C4-2B (cell line): ENCODE measurements around the gene FBXW4.

Experiments used
- H3K27ac ChIP-seq: fragments of 450-650 bp; 2 replicates; pipeline ENCODE4 v1.5.1; 2017
- ZFX ChIP-seq: fragments of 450-650 bp; IDR thresholded peaks from 2 replicates; pipeline ENCODE4 v1.6.1; 2017
- TF ChIP-seq, protein P1 (sequence below): fragments of 450-650 bp; conservative IDR thresholded peaks from 2 replicates; pipeline ENCODE4 v1.5.1; 2017; ENCODE audit warnings: mild to moderate bottlenecking

Gene FBXW4

DNA sequence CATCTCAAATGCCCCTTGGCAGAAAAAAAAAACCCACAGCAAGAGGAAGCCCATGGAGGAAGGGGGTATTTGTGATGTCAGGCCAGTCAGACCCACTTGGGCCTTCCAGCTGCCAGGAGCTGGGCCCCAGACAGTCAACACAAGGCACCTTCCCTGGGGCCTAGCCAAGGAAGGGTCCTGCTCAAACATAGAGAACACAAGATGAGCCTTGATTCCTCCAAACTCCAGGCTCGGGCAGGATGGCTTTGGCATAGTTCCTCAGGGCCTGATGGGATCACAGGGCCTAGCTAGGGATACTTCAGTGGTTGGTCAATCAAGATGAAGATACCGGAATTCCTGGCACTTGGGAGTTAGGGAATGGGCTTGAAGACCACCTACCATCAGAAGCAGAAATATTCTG is 76.1 kb downstream of the FBXW4 start:
- TF ChIP-seq ZFX, result no peak
- TF ChIP-seq, protein P1, sequence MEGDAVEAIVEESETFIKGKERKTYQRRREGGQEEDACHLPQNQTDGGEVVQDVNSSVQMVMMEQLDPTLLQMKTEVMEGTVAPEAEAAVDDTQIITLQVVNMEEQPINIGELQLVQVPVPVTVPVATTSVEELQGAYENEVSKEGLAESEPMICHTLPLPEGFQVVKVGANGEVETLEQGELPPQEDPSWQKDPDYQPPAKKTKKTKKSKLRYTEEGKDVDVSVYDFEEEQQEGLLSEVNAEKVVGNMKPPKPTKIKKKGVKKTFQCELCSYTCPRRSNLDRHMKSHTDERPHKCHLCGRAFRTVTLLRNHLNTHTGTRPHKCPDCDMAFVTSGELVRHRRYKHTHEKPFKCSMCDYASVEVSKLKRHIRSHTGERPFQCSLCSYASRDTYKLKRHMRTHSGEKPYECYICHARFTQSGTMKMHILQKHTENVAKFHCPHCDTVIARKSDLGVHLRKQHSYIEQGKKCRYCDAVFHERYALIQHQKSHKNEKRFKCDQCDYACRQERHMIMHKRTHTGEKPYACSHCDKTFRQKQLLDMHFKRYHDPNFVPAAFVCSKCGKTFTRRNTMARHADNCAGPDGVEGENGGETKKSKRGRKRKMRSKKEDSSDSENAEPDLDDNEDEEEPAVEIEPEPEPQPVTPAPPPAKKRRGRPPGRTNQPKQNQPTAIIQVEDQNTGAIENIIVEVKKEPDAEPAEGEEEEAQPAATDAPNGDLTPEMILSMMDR, result no peak
- H3K27ac ChIP-seq, result no peak overlapping the region

- TF ChIP-seq, protein P1, result no peak
- no peak for TF ChIP-seq ZFX
- peak overlapping the region; percentile 67 for H3K27ac ChIP-seq
Measured at GRCh38 chr10:101617824-101618568, 77.0 kb downstream of the FBXW4 start.

- TF ChIP-seq ZFX, result no peak
- TF ChIP-seq, protein P1, result no peak; the same call in 1 of the 2 replicates
- H3K27ac ChIP-seq, result peak overlapping the region; percentile 67
Measured at GRCh38 chr10:101617102-101617823, 77.7 kb downstream of the FBXW4 start.

DNA sequence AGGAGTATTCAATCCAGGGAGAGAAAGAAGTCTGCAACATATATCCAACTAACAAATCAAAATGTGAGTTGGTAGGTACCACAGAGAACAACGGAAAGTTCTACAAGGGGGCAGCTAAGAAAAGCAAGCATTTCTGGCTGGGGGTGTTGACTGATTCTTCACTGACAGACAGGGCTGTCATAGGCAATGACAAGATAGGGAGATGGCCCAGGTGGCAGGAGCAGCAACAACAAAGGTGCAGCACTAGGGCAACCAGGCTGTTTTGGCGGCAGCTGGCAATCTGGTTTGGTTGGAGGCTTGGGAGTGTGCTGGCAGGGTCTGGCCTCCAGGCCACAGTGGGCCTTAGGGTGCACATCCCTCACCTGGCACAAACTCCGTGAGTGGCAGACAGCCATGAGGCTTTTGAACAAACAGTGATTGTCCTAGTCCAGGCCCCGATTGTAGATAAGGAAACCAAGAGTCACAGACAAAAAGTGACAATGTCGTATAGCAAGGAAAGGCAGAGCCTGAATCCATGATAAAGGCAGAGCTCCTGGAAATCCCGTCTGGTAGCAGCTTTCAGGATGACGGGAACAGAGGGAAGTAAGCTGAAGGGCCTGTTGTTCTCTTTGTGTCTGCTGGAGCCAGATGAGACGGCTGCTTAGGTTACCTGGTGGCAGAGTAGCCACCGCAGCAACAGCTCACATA is 78.4 kb downstream of the FBXW4 start:
- H3K27ac ChIP-seq, result peak overlapping the region; percentile 67
- TF ChIP-seq, protein P1, result no peak
- TF ChIP-seq ZFX, result peak; percentile 35; the same call in 1 of the 2 replicates

- peak overlapping the region; percentile 67 for H3K27ac ChIP-seq
Measured at GRCh38 chr10:101615525-101616116, 79.3 kb downstream of the FBXW4 start.

DNA sequence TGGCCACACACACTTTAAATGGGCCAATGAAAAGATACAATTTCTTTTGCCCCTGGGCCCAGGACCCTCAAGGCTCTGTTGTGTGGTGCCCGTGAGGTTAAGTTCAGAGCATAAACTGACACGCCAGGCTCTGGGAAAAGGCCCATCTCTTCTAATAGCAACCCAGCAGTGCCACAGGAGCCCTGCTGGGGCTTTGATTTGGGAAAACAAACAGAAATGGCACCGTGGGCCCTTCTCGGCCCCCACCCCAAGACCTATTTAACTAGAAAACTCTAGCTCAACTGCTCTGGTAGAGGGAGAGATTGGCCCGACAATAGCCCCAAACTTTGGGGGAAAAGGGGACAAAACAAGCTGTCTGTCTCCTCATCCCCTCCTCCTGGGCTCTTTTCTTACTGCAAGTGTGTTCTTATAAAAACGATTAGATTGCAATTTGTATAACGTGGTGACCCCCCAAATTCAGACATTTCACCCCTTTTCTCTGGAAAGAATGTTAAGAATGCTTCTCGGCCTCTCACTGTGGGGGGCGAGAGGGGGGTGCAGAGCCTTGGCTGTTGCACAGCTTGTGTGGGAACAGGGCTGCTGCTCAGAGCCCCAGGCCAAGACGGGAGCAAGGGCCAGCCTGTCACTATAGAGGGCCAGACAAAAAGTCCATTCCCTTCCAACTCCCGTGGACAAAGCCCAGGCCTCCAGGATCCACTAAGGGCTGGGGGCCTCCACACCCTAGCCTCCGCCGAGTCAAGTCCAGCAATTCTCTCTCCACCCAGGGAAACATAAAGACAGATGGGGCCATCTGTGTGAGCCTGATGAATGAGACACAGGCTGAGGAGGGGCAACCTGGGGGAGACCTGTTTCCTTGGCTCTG is 80.1 kb downstream of the FBXW4 start:
- TF ChIP-seq, protein P1, result no peak
- no peak for TF ChIP-seq ZFX
- H3K27ac ChIP-seq, result no peak overlapping the region

More at GRCh38 chr10:101615525-101616116, 79.3 kb downstream of the FBXW4 start:
- TF ChIP-seq ZFX, result no peak
- TF ChIP-seq, protein P1, result no peak
